Suppressor macrophage treated with lipopolysaccharide for 4 hours (primary cell): Measurements from ENCODE around the gene POP4.
"Not testable (repeated sequence)": the region's sequence is repeated elsewhere in the genome, so short reads cannot be mapped to it uniquely, and the experiment has no call there.

Experiments
- DNase-seq: peaks from one replicate; pipeline ENCODE4 v3.0.0-alpha.2; 2020

Gene POP4

GRCh38 chr19:29612801-29613595, 6.9 kb downstream of the POP4 start:
- DNase-seq = no peak

DNA sequence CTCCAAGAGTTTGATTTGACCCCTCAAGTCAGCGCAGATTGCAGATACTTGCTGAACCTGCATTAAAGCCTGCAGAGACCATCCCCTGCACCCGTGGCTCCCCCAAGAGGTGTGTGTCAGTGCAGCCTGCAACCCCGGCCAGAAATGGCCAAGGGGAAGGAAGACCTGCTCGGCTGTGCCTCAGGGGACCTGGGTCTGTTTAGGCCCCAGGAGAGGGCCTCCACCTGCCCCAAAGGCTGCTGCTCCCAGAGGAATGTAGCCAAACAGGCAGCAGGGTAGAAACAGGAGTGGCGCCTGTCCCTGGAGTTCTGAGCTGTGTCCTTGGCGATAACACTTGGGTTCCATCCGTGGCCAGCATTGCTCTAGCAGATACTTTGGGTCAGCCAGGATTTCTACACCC, 8.0 kb downstream of the POP4 start:
- DNase-seq = no peak

GRCh38 chr19:29614780-29615179, 8.7 kb downstream of the POP4 start:
- DNase-seq = no peak

- DNase-seq = no peak
Observed at GRCh38 chr19:29615891-29616425, 9.9 kb downstream of the POP4 start.

GRCh38 chr19:29616541-29616940, 10.5 kb downstream of the POP4 start:
- no peak for DNase-seq

GRCh38 chr19:29617366-29618266, 11.5 kb downstream of the POP4 start:
- DNase-seq = no peak

- DNase-seq = no peak
Observed at GRCh38 chr19:29618434-29618833, 12.4 kb downstream of the POP4 start.

DNA sequence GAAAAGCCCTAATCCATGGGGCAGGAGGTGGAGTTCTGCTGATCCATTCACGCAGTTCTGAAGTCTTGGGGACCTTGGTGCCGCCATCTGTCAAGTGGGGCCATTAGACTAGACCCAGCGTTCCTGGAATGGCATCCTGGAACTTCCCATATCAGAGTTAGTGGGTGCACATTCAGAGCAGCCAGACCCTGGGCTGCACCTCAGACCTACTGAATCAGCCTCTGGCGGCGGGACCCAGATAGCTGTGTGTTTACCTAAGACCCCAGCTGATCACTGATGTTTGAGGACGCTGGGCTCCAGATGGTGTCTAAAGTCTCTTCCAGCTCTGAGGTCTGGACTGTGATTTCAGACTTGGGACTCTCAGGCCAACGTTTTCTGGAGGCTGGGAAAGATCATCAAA, 12.8 kb downstream of the POP4 start:
- DNase-seq = no peak

DNA sequence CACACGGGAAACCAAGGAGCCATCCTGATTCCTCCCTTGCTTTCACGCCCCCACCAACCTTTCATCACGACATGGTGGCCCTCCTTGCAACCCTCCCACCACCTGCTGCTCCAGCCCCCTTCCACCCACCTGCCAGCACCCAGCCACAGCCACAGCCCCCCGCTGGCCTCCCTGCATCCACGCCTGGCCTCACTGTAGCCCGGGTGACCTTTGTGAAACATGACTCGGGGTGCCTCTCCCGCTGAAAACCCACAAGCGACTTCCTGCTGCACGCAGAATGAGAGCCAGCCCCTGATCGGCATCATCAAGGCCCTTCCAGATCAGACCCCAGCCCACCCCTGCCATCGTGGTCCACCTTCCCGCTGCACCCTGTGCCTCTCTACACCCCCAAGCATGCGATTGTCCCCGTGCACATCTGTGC, 14.9 kb downstream of the POP4 start:
- no peak for DNase-seq

GRCh38 chr19:29622166-29623070, 16.3 kb downstream of the POP4 start:
- DNase-seq = no peak

DNA sequence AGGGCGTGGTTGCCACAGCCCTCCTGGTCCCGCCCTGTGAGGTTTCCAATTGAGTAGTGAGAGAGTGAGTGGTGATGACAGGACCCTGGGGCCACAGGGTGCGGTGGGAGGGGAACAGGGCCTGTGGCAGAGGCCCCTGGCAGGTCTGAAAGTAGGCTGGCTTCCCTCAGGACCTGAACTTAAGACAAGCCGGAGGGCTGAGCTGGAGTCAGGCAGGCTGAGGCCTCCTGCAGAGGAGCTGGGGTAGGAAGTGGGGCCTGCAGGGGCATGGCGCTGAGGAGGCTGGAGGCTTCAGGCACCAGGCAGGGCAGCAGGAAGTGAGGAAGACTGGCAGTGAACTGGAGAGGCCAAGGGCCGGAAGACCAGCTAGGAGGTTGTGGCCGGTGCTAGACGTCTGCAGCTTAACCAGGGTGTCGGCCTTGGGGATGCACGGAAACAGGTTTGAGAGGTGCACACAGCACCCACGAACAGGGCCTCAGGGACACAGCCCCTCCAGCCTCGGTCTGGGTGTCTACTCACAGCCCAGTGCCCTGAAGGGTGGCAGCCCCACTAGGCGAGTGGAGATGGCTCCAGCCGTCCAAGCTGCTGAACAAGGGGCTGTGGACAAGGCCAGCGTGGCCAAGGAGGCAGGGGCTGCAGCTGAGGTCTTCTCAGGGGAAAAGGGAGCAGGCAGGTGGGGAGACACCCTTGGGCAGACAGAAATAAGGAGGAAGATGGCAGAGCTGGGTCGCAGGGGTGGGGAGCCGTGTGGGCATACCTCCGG, 17.8 kb downstream of the POP4 start:
- no peak for DNase-seq

DNA sequence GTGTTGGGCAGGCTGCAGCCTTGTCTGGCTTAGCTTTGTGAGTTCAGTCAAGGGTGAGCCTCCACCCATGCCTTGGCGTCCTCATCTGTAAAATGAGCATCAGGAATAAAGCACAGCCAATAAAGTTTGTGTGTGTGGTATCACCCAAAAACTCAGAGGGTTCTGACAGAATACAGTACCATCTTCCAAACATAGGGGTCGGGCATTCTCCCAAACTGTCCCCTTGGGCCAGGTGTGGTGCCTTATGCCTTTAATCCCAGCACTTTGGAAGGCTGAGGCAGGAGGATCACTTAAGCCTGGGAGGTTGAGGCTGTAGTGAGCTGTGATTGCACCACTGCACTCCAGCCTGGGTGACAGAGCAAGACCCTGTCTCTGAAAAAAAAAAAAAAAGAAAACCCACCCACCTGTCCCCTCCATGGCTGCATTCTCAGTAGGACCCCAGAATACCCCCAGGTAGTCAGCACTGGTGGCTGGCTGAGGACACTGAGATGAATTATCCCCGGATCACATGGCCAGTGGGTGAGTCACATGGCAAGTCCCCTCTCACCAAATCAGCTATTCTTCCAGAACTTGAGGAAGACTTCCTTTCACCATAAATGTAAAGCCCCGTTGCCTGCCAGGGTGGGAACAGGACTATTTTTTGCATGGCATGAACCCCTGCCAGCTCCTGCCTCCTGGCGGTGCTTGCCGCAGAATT, 18.6 kb downstream of the POP4 start:
- no peak for DNase-seq

DNA sequence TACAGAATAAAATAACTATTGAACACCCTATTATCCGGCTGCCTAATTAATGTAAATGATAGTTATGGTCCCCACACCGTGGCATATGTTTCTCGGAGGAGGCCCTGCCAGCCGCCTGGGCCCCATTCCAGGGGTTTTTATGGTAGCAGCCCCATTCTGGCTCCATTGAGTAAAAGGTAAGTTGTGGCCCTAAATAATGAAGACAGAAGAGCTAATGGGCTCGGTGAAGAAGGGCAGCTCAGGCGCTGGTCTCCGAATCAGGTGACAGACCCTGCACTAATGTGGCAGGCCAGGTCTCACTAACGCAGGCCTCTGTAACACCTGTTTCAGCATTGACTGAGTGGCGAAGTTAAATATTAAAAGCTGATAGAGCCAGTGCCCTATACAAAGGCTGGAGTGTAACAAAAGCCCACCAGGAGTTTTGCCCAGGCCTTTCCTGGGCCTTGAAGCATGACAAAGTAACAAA, 19.1 kb downstream of the POP4 start:
- no peak for DNase-seq

DNA sequence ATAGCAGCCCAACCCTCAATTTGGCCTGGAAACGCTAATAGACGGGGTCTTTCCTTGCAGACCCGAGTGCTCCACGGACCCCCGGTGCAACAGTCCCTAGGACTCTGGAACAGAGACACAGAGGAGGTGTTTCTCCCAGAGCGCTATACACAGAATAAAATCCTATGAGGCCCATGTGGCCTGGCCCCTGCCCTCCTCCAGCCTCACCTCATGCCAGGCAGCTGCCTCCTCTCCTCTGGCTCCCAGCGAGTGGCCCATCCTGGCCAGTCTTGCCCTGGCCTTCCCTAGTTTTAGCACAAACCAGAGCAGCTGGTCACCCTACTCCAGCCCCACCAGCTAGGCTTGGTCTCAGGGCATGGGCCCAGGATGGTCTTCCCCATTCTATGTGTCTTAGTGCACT, 20.3 kb downstream of the POP4 start:
- DNase-seq = no peak

GRCh38 chr19:29626832-29627231, 20.7 kb downstream of the POP4 start:
- not testable (repeated sequence) for DNase-seq

DNA sequence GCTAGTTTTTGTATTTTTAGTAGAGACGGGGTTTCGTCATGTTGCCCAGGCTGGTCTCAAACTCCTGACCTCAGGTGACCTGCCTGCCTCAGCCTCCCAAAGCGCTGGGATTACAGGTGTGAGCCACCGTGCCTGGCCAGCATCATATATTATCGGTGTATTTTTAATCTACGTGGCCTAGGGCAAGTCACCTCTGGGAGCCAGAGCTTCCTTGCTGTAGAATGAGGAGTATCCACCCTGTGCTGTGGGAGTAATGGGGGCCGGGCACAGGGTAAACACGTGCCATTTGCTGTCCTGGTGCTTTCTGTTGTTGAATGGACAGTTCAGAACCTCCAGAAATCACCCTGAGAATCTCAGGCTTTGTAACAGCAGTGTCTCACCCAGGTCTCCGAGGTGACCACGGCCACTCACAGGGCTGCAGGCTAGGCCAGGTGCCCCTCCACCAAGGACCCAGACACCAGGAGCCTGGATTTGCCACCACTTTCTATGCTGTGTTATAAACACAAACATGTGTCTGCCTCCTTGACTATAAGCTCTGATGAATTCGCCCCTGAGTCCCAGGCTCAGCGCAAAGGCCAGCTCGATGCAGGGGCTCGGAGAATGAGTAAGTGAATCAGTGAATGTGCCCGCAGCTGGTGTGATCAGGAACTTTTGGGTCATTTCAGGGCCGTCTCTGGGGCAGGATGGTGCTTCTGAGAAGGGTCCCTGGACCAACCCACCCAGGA, 22.7 kb downstream of the POP4 start:
- no peak for DNase-seq

DNA sequence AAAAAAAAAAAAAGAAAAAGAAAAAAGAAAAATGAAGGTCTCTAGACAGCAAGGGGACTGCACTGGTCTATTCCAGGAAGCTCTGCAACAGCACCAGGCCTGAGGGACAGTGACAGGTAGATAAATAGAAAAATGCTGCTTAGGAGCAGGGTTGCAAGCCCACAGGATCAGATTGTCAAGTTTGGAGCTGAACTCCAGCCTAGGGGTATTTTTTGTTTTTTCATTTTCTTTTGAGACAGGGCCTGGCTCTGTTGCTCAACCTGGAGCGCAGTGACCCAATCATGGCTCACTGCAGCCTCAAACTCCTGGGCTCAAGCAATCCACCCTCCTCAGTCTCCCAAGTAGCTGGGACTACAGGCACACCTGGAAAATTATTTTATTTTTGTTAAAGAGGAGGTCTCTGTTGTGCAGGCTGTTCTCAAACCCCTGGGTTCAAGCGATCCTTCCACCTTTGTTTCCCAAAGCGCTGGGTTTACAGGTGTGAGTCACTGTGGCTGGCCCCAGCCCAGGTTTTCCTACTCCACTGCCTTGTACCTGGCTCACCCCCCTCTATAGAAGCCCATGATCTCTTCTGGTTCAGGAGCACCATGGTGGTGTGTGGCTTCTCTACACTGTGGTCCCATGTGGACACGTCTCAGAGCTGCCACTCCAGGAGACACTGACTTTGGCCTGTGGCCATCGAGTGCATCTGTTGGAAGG, 23.9 kb downstream of the POP4 start:
- DNase-seq = no peak

DNA sequence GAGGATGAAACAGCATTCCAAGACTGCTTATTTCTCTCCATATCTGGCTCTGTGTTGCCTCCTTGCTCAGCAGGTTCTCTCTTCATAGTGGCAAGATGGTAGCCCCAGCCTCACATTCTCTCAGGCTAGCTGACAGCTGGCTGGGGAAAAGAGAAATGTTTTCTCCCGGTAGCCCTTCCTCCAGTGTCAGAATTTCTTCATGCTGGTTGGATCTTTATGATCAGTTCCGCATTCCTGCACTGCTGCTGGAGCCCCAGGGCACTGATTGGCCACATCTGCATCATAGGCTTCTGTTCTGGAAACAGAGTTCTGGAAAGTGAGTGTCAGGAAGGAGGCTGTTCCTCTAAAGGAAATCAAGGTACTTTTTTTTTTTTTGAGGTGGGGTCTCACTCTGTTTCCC, 24.6 kb downstream of the POP4 start:
- no peak for DNase-seq

GRCh38 chr19:29631450-29631849, 25.4 kb downstream of the POP4 start:
- no peak for DNase-seq

GRCh38 chr19:29634002-29634401, 27.9 kb downstream of the POP4 start:
- DNase-seq = no peak
